ENCODE results near the gene MXRA7.

GRCh38 chr17:76682296-76682695 is 28.5 kb downstream of the MXRA7 start:
- no peak for TF ChIP-seq TAF1 (IDR thresholded peaks at IDR 0.05; ENCODE audit: borderline replicate concordance, insufficient read depth, low read length)
- no peak for TF ChIP-seq POLR2AphosphoS5 (IDR thresholded peaks at IDR 0.05; ENCODE audit: low read depth, low read length)
- TF ChIP-seq SIN3A (IDR thresholded peaks at IDR 0.05; ENCODE audit: borderline replicate concordance, insufficient read depth, low read length) = no peak
- TF ChIP-seq, protein P1, sequence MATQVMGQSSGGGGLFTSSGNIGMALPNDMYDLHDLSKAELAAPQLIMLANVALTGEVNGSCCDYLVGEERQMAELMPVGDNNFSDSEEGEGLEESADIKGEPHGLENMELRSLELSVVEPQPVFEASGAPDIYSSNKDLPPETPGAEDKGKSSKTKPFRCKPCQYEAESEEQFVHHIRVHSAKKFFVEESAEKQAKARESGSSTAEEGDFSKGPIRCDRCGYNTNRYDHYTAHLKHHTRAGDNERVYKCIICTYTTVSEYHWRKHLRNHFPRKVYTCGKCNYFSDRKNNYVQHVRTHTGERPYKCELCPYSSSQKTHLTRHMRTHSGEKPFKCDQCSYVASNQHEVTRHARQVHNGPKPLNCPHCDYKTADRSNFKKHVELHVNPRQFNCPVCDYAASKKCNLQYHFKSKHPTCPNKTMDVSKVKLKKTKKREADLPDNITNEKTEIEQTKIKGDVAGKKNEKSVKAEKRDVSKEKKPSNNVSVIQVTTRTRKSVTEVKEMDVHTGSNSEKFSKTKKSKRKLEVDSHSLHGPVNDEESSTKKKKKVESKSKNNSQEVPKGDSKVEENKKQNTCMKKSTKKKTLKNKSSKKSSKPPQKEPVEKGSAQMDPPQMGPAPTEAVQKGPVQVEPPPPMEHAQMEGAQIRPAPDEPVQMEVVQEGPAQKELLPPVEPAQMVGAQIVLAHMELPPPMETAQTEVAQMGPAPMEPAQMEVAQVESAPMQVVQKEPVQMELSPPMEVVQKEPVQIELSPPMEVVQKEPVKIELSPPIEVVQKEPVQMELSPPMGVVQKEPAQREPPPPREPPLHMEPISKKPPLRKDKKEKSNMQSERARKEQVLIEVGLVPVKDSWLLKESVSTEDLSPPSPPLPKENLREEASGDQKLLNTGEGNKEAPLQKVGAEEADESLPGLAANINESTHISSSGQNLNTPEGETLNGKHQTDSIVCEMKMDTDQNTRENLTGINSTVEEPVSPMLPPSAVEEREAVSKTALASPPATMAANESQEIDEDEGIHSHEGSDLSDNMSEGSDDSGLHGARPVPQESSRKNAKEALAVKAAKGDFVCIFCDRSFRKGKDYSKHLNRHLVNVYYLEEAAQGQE (IDR thresholded peaks at IDR 0.05; ENCODE audit: insufficient read depth in 1 of 2, low read depth in 2 of 2, low read length in 2 of 2) = no peak

Measured in PFSK-1 (cell line).